Brain pericyte (primary cell): ENCODE measurements around the gene HIF3A.
"Not testable (repeated sequence)": the region's sequence is repeated elsewhere in the genome, so short reads cannot be mapped to it uniquely, and the experiment has no call there.

Source experiments
- DNase-seq: peaks from one replicate; pipeline ENCODE4 v3.0.0-alpha.2; 2012; ENCODE audit warnings: low read depth, low spot score

Gene HIF3A

GRCh38 chr19:46356149-46357055, 59.6 kb downstream of the HIF3A start:
- no peak for DNase-seq

- no peak for DNase-seq
These were observed 61.2 kb downstream of the HIF3A start for GRCh38 chr19:46357846-46358583.

GRCh38 chr19:46361915-46362314, 65.1 kb downstream of the HIF3A start:
- no peak for DNase-seq

GRCh38 chr19:46364359-46364758, 67.5 kb downstream of the HIF3A start:
- DNase-seq = no peak

GRCh38 chr19:46365561-46365960, 68.7 kb downstream of the HIF3A start:
- no peak for DNase-seq

GRCh38 chr19:46366620-46367292, 69.9 kb downstream of the HIF3A start:
- DNase-seq = no peak

GRCh38 chr19:46367426-46367825, 70.6 kb downstream of the HIF3A start:
- DNase-seq = no peak

GRCh38 chr19:46368116-46368515, 71.3 kb downstream of the HIF3A start:
- no peak for DNase-seq

- no peak for DNase-seq
These were observed 73.0 kb downstream of the HIF3A start for GRCh38 chr19:46369817-46370216.

- DNase-seq = no peak
These were observed 74.6 kb downstream of the HIF3A start for GRCh38 chr19:46371371-46371901.

- no peak for DNase-seq
These were observed 76.2 kb downstream of the HIF3A start for GRCh38 chr19:46372901-46373490.

- no peak for DNase-seq
These were observed 76.9 kb downstream of the HIF3A start for GRCh38 chr19:46373491-46374359.

GRCh38 chr19:46374536-46375475, 78.0 kb downstream of the HIF3A start:
- no peak for DNase-seq

- DNase-seq = not testable (repeated sequence)
These were observed 78.7 kb downstream of the HIF3A start for GRCh38 chr19:46375476-46376067.

GRCh38 chr19:46376241-46377153, 79.7 kb downstream of the HIF3A start:
- DNase-seq = no peak

- DNase-seq = no peak
These were observed 81.4 kb downstream of the HIF3A start for GRCh38 chr19:46378268-46378667.

GRCh38 chr19:46380690-46381089, 83.8 kb downstream of the HIF3A start:
- DNase-seq = no peak

- no peak for DNase-seq
These were observed 84.5 kb downstream of the HIF3A start for GRCh38 chr19:46381346-46381745.
